Heart left ventricle (tissue), 13 donors: ENCODE results near the gene PLCL1.

ENCODE experiments used
- POLR2A ChIP-seq, 2 donors: fragments of 450-650 bp; IDR thresholded peaks; one replicate each; pipeline ENCODE4 v1.6.1; 2017; ENCODE audit warnings: antibody characterized with exemption in 2 of 2, mild to moderate bottlenecking in 2 of 2, moderate library complexity in 2 of 2
- TF ChIP-seq, protein P1 (sequence below), 12 donors: fragments of 200-600 bp; sonication (generic) in 4 of 12; IDR thresholded peaks; one replicate each; pipeline versions ENCODE4 v1.5.0 to v1.8.0; 2018 to 2022; ENCODE audit warnings: antibody characterized with exemption in 12 of 12, mild to moderate bottlenecking in 5 of 12
- donor health status: ischemic (EF 13 %, LVEDD 7.1; RV severe dilation, severe dysfunction).
- donor health status: DM: no; HTN: yes; CAD: no.
- donor health status: DM: no; HTN: no; CAD: no.
- donor health status: ischemic (EF 25% LVEDD 6.9; RV normal size, moderate dysfunction).
- donor health status: ischemic (EF 25% LVEDD 5.7; RV mildly dilated, moderate dysfunction).
- donor health status: ischemic (EF 35%, LVEDD 5.7; RV mildly dilated, moderate dysfunction).
- donor health status: nonischemic (EF 11% LVEDD 7.7; RV severe dilation, severe dysfunction).
- donor health status: DM: yes; HTN: yes; CAD: no.
- donor health status: PGD.
- donor health status: ischemic (EF 29% LVEDD 5.4; RV normal size, mild dysfunction).
- donor health status: nonischemic (EF 23%, LVEDD 6.1; RV moderate dilation, normal function).

DNA sequence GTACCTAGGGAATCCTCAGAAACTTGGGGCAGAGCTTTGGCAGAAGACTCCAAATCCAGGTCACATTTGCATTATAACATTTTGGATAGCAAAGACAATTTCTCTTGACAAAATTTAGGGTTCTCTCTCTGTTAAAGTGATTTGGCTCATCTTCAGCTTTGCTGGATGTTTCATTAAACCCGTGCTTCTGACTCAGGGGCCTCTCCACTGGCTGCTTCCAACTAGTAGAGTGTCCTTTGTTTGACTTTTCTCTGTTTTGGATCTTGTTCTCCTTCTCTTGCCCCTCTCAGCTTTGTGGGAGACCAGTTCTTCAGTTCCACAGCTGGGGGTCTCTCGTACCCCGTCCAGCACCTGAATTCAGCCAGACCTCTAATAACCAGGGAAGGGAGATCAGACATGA, 145.6 kb downstream of the PLCL1 start:
- TF ChIP-seq, protein P1, sequence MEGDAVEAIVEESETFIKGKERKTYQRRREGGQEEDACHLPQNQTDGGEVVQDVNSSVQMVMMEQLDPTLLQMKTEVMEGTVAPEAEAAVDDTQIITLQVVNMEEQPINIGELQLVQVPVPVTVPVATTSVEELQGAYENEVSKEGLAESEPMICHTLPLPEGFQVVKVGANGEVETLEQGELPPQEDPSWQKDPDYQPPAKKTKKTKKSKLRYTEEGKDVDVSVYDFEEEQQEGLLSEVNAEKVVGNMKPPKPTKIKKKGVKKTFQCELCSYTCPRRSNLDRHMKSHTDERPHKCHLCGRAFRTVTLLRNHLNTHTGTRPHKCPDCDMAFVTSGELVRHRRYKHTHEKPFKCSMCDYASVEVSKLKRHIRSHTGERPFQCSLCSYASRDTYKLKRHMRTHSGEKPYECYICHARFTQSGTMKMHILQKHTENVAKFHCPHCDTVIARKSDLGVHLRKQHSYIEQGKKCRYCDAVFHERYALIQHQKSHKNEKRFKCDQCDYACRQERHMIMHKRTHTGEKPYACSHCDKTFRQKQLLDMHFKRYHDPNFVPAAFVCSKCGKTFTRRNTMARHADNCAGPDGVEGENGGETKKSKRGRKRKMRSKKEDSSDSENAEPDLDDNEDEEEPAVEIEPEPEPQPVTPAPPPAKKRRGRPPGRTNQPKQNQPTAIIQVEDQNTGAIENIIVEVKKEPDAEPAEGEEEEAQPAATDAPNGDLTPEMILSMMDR (IDR thresholded peaks at IDR 0.05), result no peak
- TF ChIP-seq POLR2A (IDR thresholded peaks at IDR 0.05), result no peak
